Measurements from ENCODE around the gene ELFN1.

Gene ELFN1

DNA sequence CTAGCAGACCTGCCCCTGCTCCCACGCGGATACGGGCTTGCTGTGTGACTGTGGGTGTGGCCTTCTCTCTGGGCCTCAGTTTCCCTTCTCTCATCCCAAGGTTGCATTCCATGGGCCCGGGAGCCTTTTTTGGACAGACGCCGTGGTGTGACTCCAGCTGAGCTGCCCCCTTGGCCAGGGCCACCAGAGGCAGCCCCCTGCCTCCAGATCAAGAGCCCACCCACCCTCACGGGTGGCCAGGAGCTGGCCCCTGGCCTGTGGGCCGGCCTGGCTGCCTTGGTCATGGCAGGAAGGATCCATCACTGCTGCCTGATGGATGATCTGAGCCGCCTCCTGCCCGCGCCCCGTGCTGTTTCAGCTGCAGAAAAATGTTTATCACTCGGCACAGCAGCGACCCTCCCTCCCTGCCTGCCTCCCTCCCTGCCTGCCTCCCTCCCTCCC is 27.8 kb upstream of the ELFN1 start:
- no peak for DNase-seq (ENCODE audit: low read depth in 2 of 2, low spot score in 1 of 2)

DNA sequence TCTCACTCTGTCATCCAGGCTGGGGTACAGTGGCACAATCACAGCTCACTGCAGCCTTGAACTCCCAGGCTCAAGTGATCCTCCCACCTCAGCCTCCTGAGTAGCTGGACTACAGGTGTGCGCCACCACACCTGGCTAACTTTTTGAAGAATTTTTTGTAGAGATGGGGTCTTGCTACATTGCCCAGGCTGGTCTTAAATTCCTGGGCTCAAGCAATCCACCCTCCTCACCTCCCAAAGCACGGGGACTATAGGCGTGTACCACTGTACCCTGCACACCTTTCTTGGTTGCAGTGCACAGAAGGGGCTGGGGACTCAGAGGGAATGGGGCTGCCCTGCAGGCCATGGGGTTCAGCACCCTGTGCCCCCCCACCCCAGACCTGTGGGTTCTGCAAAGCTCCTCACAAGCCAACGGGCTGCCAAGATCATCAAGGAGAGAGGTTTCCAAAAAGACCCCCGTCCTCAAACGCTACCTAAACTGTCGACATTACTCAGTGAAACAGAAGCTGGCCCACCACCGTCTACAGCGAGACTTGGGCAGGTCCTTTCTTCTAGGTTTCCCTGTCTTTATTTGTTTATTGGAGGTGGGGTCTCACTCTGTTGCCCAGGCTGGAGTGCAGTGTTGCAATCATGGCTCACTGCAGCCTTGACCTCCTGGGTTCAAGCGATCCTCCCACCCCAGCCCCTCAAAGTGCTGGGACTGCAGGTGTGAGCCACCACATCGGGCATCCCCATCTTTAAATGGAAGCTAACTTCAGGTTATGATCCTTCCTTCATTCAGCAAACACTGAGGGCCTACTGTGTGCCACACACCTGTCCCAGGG is 26.6 kb upstream of the ELFN1 start:
- no peak for DNase-seq (ENCODE audit: low read depth in 2 of 2, low spot score in 1 of 2)

DNA sequence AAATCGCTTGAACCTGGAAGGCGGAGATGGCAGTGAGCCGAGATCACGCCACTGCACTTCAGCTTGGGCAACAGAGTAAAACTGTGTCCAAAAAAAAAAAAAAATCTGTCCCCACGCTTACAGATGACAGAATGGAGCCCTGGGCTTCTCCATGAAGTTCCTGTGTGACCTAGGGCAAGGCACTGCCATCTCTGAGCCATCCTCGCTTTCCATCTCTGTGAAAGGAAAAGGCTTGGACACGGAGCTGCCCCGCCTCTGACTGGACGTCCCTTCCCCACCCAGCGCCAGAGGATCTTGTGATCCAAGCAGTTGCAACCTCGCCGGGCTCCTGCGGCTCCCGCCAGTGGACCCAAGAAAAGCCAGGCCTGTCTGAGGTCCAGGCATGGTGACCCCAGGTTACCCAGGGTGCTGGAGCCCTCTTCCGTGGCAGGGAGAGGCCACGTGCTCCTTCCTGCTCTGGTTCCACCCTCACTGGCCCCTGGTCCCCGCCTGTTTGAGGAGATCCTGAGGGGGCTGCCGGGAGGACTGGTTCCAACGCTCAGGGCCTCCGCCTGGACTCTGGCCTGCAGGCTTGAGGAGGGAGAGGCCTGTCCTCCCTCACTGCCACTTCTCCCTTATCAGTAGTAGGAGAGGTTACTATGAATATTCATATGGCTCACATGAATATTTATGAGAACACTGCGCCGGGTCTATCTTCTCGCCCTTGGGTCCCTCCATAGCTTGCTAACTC is 25.6 kb upstream of the ELFN1 start:
- DNase-seq (ENCODE audit: low read depth in 2 of 2, low spot score in 1 of 2), result no peak

DNA sequence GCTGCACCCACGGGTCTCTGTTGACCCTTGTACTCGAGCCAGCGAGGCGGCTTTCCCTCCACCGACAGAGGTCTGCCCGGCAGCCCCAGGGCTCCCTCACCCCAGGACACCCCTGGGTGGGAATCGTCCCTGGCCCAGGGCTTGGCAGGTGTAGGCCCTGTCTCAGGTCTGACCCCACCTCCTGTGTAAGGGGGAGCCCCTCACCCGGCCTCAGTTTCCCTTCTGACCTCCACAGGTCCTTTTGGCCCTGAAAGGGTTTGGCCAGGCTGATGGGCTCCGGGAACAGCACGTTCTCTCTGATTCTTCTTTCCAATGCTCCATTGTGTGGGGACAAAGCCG is 25.0 kb upstream of the ELFN1 start:
- DNase-seq (ENCODE audit: low read depth in 2 of 2, low spot score in 1 of 2), result no peak

DNA sequence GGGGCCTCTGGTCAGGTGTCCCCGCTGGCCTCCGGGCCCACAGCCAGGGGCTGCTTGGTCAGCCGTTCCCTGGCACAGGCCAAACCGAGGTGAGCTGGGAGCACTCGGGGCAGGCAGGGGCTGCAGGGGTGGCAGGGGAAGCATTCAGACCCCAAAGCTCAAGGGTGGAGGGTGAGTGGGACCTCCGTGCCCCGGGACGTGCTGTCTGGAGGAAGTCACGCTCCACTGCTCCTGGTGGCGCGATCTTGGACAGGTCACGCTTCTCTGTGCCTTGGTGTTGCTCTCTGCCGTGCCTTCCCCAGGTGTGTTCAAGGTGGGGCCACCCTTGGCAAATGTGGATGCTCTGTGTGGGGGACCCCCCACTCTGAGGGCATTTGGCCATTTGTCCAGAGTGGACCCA is 24.6 kb upstream of the ELFN1 start:
- DNase-seq (ENCODE audit: low read depth in 2 of 2, low spot score in 1 of 2), result no peak

DNA sequence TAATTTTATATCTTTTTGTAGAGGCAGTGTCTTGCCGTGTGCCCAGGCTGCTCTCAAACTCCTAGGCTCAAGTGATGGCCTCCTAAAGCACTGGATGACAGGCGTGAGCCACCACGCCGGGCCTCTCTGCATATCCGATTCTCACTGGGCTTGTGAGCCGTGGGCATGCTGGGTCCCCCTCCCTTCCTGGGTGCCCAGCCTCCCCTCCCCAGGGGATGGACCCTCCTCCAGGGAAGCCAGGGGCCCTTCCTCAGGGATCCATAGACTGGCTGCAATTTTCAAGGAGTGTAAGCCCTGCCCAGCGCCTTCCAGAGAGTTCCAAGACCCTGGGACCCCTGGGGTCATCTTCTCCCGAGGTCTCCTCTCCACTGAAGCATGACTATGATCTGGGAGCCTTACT is 23.7 kb upstream of the ELFN1 start:
- DNase-seq (ENCODE audit: low read depth in 2 of 2, low spot score in 1 of 2), result no peak

DNA sequence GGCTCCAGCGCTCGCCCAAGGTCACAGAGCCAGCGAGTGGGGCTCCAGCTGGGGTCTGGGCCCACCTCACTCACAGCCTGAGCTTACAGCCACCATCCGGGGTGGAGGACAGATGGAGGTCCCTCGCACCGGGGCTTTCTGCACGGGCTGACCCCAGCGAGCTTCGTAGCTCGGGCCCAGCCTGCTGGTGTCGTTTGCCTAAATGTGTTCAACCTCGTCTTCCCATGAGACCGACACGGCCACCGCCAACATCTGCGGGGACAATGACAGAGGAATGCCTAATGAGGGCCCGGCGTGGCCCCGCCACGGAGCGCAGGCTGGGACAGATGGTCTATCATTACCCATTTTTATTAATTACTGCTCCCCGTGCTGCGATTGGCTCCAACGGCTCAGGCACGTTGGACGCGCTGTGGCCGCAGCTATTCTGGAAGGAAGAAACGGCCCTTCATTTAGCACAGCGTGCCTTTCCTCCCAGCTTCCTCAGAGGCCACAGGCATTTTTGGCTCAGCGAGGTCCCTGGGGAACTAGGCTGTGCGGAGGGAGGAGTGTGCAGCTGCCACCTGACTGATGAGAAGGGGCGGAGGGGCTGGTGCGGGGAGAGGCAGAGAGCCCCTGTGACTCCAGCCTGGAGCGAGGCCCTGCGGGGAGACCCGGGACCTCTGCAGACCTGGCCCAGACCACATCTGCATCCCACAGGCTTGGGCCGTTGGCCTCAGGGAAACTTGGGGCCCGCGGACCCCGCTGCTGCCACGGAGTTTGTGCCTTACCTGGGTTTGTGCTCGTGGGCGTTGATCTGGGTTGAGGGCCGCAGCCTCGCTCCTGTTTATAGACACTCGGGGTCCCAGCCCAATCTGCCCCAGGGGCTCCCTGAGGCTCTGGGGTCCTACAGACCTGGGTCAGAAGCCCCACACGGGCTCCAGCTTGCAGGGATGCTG is 22.9 kb upstream of the ELFN1 start:
- DNase-seq (ENCODE audit: low read depth in 2 of 2, low spot score in 1 of 2), result no peak

DNA sequence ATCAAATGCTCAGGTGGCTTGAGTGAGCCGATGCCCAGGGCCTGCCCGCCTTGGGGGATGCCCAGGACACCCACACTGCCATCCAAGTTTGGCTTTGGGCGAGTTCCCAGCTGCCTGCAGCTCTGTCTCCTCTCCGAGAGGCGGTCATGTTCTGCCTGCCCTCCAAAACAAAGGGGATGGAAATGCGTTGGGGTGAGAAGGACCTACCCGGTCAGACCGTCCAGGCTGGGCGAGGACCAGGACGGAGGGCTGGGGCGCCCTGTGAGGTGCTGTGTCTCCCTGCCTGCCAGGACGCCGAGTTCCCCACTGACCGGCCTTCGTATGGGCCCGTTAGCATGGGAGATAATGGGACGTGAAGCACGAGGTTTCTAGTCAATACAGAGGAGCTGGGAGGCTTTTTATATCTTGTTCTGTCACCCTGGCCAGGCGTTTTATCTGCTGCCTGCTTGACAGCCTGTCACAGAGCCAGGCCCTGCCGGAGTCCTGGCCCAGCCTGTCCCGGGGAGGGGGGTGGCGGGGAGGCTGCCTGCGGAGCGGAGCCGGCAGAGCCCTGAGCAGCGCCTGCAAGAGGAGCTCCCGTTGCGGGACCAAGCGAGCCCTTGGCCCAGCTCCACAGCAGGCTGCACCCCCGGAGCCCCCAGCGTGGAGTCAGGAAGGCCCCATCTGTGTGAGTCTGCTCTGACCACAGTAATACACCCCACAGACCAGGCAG is 22.0 kb upstream of the ELFN1 start:
- DNase-seq (ENCODE audit: low read depth in 2 of 2, low spot score in 1 of 2), result no peak

DNA sequence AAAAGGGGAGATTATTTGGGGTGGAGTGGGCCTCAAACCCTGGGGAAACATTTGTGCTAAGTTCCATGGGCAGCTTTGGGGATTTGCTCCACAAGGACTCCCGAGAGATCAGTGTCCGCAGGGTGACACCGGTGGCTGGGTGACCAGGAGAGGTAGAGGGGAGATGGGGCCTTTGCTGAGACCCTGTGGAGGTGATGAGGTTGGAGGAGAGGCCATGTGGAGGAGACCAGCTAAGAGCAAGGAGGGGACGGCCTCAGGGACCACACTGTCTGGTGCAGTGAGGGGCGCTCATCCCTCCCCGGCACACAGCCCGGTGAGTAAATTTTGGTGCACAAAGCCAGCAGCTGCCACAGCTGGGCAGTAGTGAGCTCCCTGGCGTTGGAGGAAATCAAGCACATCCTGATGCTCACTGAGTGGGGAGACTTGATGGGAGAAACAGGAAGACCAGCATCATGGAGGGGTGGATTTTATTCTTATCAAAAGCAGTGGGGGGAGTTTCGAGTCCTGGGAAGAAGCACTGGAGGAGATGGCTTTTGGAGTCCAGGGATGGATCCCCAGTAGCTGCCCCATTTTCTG is 20.2 kb upstream of the ELFN1 start:
- DNase-seq (ENCODE audit: low read depth in 2 of 2, low spot score in 1 of 2), result no peak

DNA sequence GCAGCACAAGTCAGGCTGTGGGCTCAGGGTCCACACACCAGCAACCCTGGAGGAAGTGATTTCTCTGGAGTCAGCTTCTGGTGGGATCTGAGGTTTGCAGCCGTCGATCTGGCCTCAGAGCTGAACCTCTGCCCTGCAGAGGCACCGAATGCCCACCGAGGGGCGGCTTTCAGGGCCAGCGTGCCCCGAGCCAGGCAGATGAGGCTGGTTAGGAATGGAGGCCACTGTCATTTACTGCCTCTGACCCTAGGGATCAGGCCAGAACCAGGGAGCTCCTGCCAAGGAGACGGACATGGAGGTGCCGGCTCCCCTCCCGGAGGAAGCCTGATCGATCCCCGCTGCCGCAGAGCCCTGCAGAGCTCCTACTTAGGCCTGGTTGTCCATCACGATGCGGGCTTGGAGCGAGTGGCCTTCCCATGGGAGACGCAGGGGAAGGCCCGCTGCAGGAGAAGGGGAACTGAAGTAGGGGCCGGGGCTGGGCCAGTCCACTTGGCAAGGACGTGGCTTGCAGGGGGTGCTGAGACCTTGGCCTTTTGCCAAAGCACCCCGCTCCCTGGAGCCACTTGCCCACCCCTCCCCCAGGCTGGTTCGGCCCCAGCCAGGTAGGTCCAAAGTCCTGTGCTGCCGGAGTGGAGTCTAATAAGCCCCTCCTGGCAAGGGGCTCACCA is 19.6 kb upstream of the ELFN1 start:
- DNase-seq (ENCODE audit: low read depth in 2 of 2, low spot score in 1 of 2), result no peak

DNA sequence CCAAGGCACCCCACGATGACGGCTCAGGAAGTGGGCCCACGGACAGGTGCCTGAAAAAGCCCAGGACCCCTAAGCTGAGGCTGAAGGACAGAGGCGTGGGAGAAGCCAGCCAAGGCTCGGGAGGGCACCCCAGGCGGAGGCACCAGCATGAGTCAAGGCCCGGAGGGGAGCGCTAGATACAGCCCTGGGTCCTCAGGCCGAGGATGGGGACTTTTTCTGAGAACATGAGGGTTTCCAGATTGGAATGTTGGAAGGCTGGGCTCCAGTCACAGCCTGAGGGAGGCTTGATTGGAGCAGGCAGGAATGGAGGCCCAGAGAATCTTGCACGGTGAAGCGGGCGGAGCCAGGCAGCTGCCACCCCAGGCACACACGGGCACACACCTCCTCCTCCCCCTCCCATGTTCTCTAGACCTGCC is 19.0 kb upstream of the ELFN1 start:
- DNase-seq (ENCODE audit: low read depth in 2 of 2, low spot score in 1 of 2), result no peak

DNA sequence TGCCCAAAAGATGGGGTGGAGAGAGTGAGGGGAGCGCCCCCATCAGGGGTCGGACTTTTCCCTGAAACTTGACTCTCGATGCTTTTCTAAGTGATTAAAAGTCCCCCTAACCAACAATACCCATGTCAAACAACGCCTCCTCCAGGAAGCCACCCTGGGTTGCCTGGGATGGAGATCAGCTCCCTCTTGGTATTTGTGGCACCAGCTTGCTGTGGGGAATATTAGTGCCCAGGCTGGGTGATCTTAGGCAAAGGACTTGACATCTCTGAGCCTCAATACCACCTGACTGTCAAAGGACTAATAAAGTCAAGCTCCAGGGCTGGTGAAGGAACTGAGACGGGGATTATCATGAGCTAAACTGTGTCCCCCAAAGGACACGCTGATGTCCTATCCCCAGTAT is 18.2 kb upstream of the ELFN1 start:
- no peak for DNase-seq (ENCODE audit: low read depth in 2 of 2, low spot score in 1 of 2)

DNA sequence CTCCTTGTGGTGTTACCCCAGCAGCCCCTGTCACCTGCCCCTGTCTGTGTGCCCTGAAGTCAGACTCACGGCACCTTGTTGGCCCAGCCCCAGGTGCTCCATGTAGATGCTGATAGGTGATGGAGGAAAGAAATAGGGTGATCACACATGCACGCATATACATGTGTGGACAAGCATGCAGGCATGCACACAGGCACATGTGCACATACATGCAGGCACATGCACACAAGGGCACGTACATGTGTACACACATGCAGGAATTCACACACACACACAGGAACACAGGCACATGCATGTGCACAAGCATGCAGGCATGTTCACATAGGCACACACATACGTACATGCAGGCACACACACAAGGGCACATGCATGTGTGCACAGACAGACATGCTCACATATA is 16.6 kb upstream of the ELFN1 start:
- DNase-seq (ENCODE audit: low read depth in 2 of 2, low spot score in 1 of 2), result no peak

DNA sequence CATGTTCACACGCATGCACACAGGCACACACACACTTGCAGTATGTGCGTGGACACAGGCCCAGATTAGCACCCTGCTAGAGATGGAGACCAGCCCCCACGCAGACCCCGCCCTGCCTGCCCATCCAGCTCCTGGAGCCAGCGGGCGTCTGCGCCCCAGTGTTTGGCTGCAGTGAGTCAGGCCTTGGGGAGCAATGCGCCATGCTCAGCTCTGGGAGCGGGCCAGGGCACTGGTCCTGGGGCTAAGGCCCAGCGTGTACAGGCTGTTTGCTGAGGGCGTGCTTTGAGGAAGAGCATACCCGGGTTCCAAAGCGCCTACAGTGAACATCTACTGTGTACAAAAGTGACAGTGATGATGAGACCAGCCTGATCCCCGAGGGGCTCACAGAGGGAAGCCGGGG is 16.0 kb upstream of the ELFN1 start:
- no peak for DNase-seq (ENCODE audit: low read depth in 2 of 2, low spot score in 1 of 2)

DNA sequence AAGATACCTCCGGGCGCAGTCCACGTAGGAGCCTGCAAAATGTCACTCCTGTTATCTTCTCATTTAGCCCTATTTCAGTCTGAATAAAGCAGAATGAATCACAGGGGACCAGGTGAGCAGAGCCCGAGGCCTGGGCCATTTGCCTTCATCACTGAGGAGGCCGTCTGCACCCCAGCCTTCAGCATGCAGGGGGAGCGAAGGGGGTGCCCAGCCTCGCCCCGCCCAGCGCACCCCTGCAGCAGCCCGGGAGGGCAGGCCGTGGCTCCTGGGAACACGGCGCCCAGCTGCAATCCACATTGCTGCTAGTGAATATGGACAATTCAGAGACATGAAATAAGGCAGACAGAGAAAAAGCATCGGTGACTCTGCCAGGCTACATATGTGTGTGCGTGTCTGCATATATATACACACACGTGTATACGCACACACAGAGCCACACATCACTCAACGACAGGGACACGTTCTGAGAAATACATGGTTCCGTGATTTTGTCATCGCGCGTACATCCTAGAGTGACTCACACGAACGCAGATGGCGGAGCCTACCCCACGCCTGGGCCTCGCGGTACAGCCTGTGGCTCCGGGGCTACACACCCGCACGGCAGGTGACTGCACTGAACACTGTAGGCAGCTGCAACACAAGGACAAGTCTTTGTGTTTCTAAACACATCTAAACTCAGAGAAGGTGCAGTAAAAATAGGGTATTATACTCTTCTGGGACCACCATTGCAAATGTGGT is 15.2 kb upstream of the ELFN1 start:
- DNase-seq (ENCODE audit: low read depth in 2 of 2, low spot score in 1 of 2), result no peak

DNA sequence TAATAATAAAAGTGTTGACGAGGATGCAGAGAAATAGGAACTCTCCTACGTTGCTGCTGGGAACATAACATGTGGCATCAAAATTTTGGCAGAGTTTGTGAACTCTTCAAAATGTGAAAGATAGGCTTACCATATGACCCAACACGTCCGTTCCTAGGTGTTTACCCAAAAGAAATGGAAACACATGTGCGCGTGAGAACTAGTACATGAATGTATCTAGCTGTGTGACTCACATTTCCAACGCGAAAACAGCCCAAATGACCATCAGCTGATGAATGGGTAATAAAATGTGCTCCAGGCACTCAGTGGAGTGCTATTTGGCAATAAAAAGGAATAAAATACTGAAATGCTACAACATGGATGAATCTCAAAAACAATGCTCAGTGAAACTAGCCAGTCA is 10.4 kb upstream of the ELFN1 start:
- DNase-seq (ENCODE audit: low read depth in 2 of 2, low spot score in 1 of 2), result no peak

DNA sequence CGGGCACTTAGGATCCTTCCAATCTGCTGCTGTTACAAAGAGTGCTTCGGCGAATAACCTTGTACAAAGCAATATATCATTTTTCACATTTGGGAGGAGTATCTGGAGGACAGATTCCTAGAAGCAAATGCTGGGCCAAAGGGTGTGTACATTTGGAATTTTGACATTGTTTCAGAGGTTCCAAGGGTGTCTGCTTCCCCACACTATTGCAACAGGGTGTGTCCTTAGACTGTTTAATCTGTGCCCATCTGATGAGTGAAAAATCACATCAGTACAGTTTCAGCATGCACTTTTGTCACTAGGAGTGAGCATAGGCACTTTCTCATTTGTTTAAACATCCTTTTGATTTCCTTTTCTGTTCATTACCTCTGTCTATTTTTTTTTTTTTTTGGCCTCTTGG is 8.6 kb upstream of the ELFN1 start:
- DNase-seq (ENCODE audit: low read depth in 2 of 2, low spot score in 1 of 2), result no peak

DNA sequence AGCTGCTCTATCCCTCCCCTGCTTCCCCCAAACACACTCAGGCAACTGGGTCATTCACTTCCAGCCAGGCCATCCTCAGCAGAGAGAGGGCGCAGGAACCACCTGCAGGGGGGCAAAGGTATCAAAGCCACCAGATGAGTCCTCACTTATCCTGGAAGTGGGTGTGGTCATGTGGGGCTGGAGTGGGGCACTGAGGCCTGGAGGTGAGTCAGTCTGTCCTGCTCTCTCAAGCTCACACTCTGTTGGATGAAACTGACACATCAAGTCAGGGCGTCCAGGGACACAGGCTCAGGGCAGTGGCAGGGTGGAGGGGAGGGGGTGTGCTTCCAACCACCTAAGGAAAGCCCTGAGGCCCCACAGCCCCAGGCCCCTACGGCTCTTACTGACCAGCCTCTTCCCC is 8.0 kb upstream of the ELFN1 start:
- DNase-seq (ENCODE audit: low read depth in 2 of 2, low spot score in 1 of 2), result no peak

DNA sequence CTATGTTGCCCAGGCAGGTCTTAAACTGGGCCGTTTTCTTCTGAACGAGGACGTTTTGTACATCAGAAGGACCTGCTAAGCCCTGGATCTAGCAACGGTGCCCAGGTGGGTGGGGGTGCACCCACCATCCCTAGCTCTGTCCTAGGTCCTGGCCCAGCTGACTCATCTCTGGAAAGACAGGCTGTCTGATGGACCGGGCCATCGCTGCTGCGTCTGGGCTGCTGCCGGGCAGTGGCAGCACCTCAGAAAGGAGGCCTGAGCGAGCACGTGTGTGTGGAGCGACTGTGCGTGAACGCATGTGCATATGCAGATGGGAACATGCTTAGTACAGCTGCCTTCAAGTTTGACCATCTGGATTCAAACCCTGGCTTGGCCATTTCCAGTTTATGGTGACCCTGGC is 7.3 kb upstream of the ELFN1 start:
- no peak for DNase-seq (ENCODE audit: low read depth in 2 of 2, low spot score in 1 of 2)

DNA sequence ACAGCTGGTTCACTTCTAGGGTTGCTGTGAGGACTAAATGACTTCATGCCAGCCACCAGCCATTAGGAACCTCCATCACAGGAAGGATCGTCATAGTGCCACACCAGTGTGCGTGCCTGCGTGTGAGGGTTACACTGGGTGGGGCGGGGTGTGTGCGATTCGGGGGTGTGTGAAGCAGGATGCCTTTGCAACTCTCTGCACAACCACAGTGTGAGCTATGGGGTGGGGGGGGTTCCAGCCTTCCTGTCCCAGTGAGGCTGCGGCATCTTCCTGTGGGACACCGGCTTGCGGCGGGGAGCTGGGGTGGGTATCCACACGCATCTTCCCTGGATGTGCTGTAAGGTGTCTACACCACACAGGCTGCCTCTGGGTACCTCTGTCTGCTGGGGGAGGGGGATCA is 6.9 kb upstream of the ELFN1 start:
- no peak for DNase-seq (ENCODE audit: low read depth in 2 of 2, low spot score in 1 of 2)
